GM23338 (cell line): ENCODE data around the gene PTPRN2. TPM values are rescaled to one million over a fixed set of nuclear protein-coding genes. Genes with fewer than 3 reads are reported as not detected.
"Not testable (repeated sequence)": the region's sequence is repeated elsewhere in the genome, so short reads cannot be mapped to it uniquely, and the experiment has no call there.

Experiments used
- ATAC-seq: fragments of 200-7000 bp; cut with Tn5 transposase; 3 replicates; pipeline ENCODE4 v1.9.1; 2020
- DNase-seq: peaks from one replicate; pipeline ENCODE4 v3.0.0-alpha.2; 2015; ENCODE audit warnings: low spot score
- H2AFZ ChIP-seq: fragments of 200-600 bp; sonication (generic); 2 replicates; pipeline ENCODE4 v1.8.0; 2016; ENCODE audit warnings: antibody characterized with exemption, mild to moderate bottlenecking, moderate library complexity
- H3F3A ChIP-seq: fragments of 200-600 bp; sonication (generic); replicated peaks from 2 replicates; pipeline ENCODE4 v1.8.0; 2017; ENCODE audit warnings: antibody characterized with exemption, mixed run types, low read depth
- H3K27ac ChIP-seq: fragments of 200-600 bp; sonication (generic); 2 replicates; pipeline ENCODE4 v1.6.1; 2016; ENCODE audit warnings: low read depth
- H3K27me3 ChIP-seq: fragments of 200-600 bp; sonication (generic); 2 replicates; pipeline ENCODE4 v1.8.0; 2016; ENCODE audit warnings: mild to moderate bottlenecking, mixed run types, moderate library complexity; ENCODE audit not compliant: insufficient read depth
- H3K36me3 ChIP-seq: fragments of 200-600 bp; sonication (generic); 2 replicates; pipeline ENCODE4 v1.8.0; 2016; ENCODE audit warnings: mild to moderate bottlenecking; ENCODE audit not compliant: insufficient read depth
- H3K4me1 ChIP-seq: fragments of 200-600 bp; sonication (generic); 2 replicates; pipeline ENCODE4 v1.8.0; 2016; ENCODE audit warnings: mild to moderate bottlenecking, moderate library complexity; ENCODE audit not compliant: insufficient read depth
- H3K4me2 ChIP-seq: fragments of 200-600 bp; sonication (generic); 2 replicates; pipeline ENCODE4 v1.7.1; 2017; ENCODE audit warnings: mixed run types
- H3K4me3 ChIP-seq: fragments of 200-600 bp; sonication (generic); 2 replicates; pipeline ENCODE4 v1.6.1; 2016; ENCODE audit warnings: mixed run types
- H3K79me2 ChIP-seq: fragments of 200-600 bp; sonication (generic); replicated peaks from 2 replicates; pipeline ENCODE4 v1.8.0; 2017; ENCODE audit warnings: mild to moderate bottlenecking; ENCODE audit not compliant: insufficient read depth
- H3K9me2 ChIP-seq: fragments of 200-600 bp; sonication (generic); 2 replicates; pipeline ENCODE4 v1.8.0; 2017; ENCODE audit not compliant: insufficient read depth
- H4K20me1 ChIP-seq: fragments of 200-600 bp; sonication (generic); replicated peaks from 2 replicates; pipeline ENCODE4 v1.8.0; 2017; ENCODE audit warnings: mild to moderate bottlenecking; ENCODE audit not compliant: insufficient read depth
- H3K27ac Mint-ChIP-seq: 2 replicates; pipeline ENCODE4 v1.8.0; 2020; ENCODE audit warnings: inconsistent platforms, mild to moderate bottlenecking, moderate library complexity, mixed read lengths
- H3K27me3 Mint-ChIP-seq: 3 replicates; pipeline ENCODE4 v1.8.0; 2022; ENCODE audit warnings: low read depth, mild to moderate bottlenecking, moderate library complexity, mixed read lengths, inconsistent platforms; ENCODE audit not compliant: insufficient read depth, poor library complexity
- H3K36me3 Mint-ChIP-seq: 3 replicates; pipeline ENCODE4 v1.8.0; 2021; ENCODE audit warnings: low read depth, mild to moderate bottlenecking, inconsistent platforms, moderate library complexity, mixed read lengths
- H3K4me1 Mint-ChIP-seq: 3 replicates; pipeline ENCODE4 v1.8.0; 2020; ENCODE audit warnings: mild to moderate bottlenecking, inconsistent platforms, mixed read lengths
- H3K4me3 Mint-ChIP-seq: 3 replicates; pipeline ENCODE4 v1.8.0; 2021; ENCODE audit warnings: moderate library complexity, mild to moderate bottlenecking, inconsistent platforms, mixed read lengths
- H3K9me3 Mint-ChIP-seq: 3 replicates; pipeline ENCODE4 v1.8.0; 2020; ENCODE audit warnings: moderate library complexity, mild to moderate bottlenecking, inconsistent platforms, mixed read lengths
- CREB1 ChIP-seq: fragments of 250-450 bp; sonication (Bioruptor Pico); IDR thresholded peaks from 2 replicates; pipeline ENCODE4 v1.5.0; 2020; ENCODE audit warnings: low read depth, mild to moderate bottlenecking, moderate library complexity
- EZH2phosphoT487 ChIP-seq: fragments of 200-600 bp; sonication (generic); IDR thresholded peaks from one replicate; pipeline ENCODE4 v1.8.1; 2018; ENCODE audit warnings: antibody characterized with exemption; ENCODE audit not compliant: unreplicated experiment
- JUNB ChIP-seq: IDR thresholded peaks from one replicate; pipeline ENCODE4 v1.6.1; 2016; ENCODE audit warnings: antibody characterized with exemption; ENCODE audit not compliant: unreplicated experiment
- POLR2AphosphoS5 ChIP-seq: IDR thresholded peaks from 2 replicates; pipeline ENCODE4 v1.6.1; 2016; ENCODE audit warnings: antibody characterized with exemption, low read depth
- ZNF114 ChIP-seq: fragments of 250-450 bp; sonication (Bioruptor Pico); IDR thresholded peaks from 2 replicates; pipeline ENCODE4 v1.5.0; 2020; ENCODE audit warnings: mild to moderate bottlenecking, moderate library complexity
- microRNA counts: library from miRNA; unstranded; fragments of <30 nt; microRNA quantifications from one replicate; lab custom pipeline; 2017
- microRNA-seq: library from miRNA; unstranded; fragments of <30 nt; microRNA quantifications from one replicate; pipeline ENCODE4, GENCODE V29; 2017
- polyA plus RNA-seq: library from polyadenylated mRNA; unstranded; fragments of >200 nt; fragmentation: Nextera tagmentation; extraction: Ambion mirVana; gene quantifications from 2 replicates; pipeline ENCODE4 v1.2.1, GENCODE V29; 2016
- small RNA-seq: library from RNA; depleted of rRNA; stranded (forward); fragments of <200 nt; gene quantifications from one replicate; pipeline ENCODE3, GENCODE V24; 2014; ENCODE audit warnings: low replicate concordance
- total RNA-seq: library from RNA; depleted of rRNA; stranded (reverse); fragments of >200 nt; shearing (Covaris generic); gene quantifications from 2 replicates; pipeline ENCODE4 v1.2.3, GENCODE V29; 2014; rRNA removed
- TF ChIP-seq, protein P1 (sequence below): fragments of 250-450 bp; sonication (Bioruptor Pico); IDR thresholded peaks from 2 replicates; pipeline ENCODE4 v1.5.0; 2020; ENCODE audit warnings: mild to moderate bottlenecking, moderate library complexity

PTPRN2 gene
- total and polyA plus RNA-seq, 2 experiments from 2014 or later, result 0.87 to 4.0 TPM

DNA sequence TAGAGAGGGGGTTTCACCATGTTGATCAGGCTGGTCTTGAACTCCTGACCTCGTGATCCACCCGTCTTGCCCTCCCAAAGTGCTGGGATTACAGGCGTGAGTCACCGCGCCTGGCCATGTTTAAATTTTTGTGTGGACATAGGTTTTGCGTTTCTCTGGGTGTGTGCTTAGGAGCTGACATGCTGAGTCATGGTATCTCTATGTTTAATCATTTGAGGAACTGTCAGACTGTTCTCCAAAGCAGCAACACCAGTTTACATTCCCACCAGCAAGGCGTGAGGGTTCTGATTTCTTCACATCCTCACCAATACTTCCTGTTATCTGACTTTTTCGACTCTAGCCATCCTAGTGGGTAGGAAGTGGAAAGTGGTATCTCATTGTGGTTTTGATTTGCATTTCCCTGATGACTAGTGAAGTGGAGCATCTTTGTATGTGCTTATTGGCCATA, 1097.1 kb downstream of the PTPRN2 start (continued):
- TF ChIP-seq, protein P1, sequence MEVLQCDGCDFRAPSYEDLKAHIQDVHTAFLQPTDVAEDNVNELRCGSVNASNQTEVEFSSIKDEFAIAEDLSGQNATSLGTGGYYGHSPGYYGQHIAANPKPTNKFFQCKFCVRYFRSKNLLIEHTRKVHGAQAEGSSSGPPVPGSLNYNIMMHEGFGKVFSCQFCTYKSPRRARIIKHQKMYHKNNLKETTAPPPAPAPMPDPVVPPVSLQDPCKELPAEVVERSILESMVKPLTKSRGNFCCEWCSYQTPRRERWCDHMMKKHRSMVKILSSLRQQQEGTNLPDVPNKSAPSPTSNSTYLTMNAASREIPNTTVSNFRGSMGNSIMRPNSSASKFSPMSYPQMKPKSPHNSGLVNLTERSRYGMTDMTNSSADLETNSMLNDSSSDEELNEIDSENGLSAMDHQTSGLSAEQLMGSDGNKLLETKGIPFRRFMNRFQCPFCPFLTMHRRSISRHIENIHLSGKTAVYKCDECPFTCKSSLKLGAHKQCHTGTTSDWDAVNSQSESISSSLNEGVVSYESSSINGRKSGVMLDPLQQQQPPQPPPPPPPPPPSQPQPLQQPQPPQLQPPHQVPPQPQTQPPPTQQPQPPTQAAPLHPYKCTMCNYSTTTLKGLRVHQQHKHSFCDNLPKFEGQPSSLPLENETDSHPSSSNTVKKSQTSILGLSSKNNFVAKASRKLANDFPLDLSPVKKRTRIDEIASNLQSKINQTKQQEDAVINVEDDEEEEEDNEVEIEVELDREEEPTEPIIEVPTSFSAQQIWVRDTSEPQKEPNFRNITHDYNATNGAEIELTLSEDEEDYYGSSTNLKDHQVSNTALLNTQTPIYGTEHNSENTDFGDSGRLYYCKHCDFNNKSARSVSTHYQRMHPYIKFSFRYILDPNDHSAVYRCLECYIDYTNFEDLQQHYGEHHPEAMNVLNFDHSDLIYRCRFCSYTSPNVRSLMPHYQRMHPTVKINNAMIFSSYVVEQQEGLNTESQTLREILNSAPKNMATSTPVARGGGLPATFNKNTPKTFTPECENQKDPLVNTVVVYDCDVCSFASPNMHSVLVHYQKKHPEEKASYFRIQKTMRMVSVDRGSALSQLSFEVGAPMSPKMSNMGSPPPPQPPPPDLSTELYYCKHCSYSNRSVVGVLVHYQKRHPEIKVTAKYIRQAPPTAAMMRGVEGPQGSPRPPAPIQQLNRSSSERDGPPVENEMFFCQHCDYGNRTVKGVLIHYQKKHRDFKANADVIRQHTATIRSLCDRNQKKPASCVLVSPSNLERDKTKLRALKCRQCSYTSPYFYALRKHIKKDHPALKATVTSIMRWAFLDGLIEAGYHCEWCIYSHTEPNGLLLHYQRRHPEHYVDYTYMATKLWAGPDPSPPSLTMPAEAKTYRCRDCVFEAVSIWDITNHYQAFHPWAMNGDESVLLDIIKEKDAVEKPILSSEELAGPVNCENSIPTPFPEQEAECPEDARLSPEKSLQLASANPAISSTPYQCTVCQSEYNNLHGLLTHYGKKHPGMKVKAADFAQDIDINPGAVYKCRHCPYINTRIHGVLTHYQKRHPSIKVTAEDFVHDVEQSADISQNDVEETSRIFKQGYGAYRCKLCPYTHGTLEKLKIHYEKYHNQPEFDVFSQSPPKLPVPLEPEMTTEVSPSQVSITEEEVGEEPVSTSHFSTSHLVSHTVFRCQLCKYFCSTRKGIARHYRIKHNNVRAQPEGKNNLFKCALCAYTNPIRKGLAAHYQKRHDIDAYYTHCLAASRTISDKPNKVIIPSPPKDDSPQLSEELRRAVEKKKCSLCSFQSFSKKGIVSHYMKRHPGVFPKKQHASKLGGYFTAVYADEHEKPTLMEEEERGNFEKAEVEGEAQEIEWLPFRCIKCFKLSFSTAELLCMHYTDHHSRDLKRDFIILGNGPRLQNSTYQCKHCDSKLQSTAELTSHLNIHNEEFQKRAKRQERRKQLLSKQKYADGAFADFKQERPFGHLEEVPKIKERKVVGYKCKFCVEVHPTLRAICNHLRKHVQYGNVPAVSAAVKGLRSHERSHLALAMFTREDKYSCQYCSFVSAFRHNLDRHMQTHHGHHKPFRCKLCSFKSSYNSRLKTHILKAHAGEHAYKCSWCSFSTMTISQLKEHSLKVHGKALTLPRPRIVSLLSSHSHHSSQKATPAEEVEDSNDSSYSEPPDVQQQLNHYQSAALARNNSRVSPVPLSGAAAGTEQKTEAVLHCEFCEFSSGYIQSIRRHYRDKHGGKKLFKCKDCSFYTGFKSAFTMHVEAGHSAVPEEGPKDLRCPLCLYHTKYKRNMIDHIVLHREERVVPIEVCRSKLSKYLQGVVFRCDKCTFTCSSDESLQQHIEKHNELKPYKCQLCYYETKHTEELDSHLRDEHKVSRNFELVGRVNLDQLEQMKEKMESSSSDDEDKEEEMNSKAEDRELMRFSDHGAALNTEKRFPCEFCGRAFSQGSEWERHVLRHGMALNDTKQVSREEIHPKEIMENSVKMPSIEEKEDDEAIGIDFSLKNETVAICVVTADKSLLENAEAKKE (CRISPR knock-in tag), result no peak
- no peak for TF ChIP-seq CREB1 (CRISPR knock-in tag)
- TF ChIP-seq ZNF114 (CRISPR knock-in tag), result no peak
- TF ChIP-seq JUNB, result no peak
- no peak for TF ChIP-seq EZH2phosphoT487
- no peak for TF ChIP-seq POLR2AphosphoS5

DNA sequence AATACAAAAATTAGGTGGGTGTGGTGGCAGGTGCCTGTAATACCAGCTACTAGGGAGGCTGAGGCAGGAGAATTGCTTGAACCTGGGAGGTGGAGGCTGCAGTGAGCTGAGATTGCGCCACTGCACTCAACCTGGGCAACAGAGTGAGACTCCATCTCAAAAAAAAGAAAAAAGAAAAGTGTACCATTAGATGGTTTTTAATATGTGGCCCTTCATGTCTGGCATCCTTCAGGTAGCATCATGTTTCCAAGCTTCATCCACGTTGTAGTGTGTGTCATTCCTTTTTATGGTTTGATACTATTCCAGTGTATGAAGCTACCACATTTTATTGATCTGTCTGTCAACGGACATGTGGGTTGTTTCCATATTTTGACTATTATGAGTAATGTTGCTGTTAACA, 1097.8 kb downstream of the PTPRN2 start:
- not testable (repeated sequence) for H3K27ac Mint-ChIP-seq, H4K20me1 ChIP-seq, H3K4me3 ChIP-seq, H3K27me3 ChIP-seq, H3K4me2 ChIP-seq, H3K4me1 ChIP-seq, ATAC-seq, DNase-seq, H3K27ac ChIP-seq, H3F3A ChIP-seq, H3K4me1 Mint-ChIP-seq, H3K79me2 ChIP-seq, H3K36me3 ChIP-seq, H3K9me2 ChIP-seq, H3K4me3 Mint-ChIP-seq, H2AFZ ChIP-seq
- Mint-ChIP-seq H3K27me3 (peaks cover 14% of the 10 kb centered on the region), H3K9me3 (peaks cover 97% of the 10 kb centered on the region), H3K36me3 (peaks cover 38% of the 10 kb centered on the region)

MicroRNAs within 50 kb of the gene (microRNA counts, 767-probe panel; counts per million panel counts)
- not detected for microRNA hsa-miR-595 (lab: Ali Mortazavi, UCI)

Small RNAs within 50 kb of the gene (microRNA-seq; reads per million reads assigned to microRNA genes)
- gene MIR153-2, result not detected
- not detected for gene MIR5707
- not detected for gene MIR595

Small RNAs within 50 kb of the gene (small RNA-seq; reads per million reads assigned to genes)
- gene MIR153-2, result not detected
- gene MIR5707, result not detected
- gene MIR595, result not detected
- not detected for gene THAP5P1

Other genes starting within 250 kb of the PTPRN2 start
- gene NCAPG2, start 117.0 kb upstream of the PTPRN2 start, total RNA-seq, result 76.5 and 91.2 TPM in 2 replicates
- 34.0 and 38.7 TPM in 2 replicates for gene NCAPG2, start 117.0 kb upstream of the PTPRN2 start, polyA plus RNA-seq
- gene ESYT2, start 241.7 kb upstream of the PTPRN2 start, total RNA-seq, result 50.3 and 52.7 TPM in 2 replicates
- gene ESYT2, start 241.7 kb upstream of the PTPRN2 start, polyA plus RNA-seq, result 9.6 TPM in 2 replicates